NB4 (cell line): Measurements from ENCODE around the gene MLLT3.

ENCODE experiments used
- DNase-seq: peaks from one replicate; pipeline ENCODE4 v3.0.0; 2010; ENCODE audit warnings: low read depth
- H3K4me3 ChIP-seq: one replicate; pipeline ENCODE4 v1.5.1; 2011; ENCODE audit warnings: mild to moderate bottlenecking, low read depth, low read length, moderate library complexity
- MYC ChIP-seq: IDR thresholded peaks from 2 replicates; pipeline ENCODE4 v1.6.1; 2011; ENCODE audit warnings: low read depth, low read length
- POLR2A ChIP-seq: IDR thresholded peaks from 2 replicates; pipeline ENCODE4 v1.6.1; 2011; ENCODE audit warnings: mild to moderate bottlenecking; ENCODE audit not compliant: insufficient read length; ENCODE audit errors: extremely low read depth
- TF ChIP-seq, protein P1 (sequence below): IDR thresholded peaks from one replicate; pipeline ENCODE4 v1.5.1; 2012; ENCODE audit warnings: low read depth, low read length
- TF ChIP-seq, protein P2 (sequence below): IDR thresholded peaks from 2 replicates; pipeline ENCODE4 v1.6.1; 2011; ENCODE audit warnings: low read depth, low read length

Gene MLLT3

DNA sequence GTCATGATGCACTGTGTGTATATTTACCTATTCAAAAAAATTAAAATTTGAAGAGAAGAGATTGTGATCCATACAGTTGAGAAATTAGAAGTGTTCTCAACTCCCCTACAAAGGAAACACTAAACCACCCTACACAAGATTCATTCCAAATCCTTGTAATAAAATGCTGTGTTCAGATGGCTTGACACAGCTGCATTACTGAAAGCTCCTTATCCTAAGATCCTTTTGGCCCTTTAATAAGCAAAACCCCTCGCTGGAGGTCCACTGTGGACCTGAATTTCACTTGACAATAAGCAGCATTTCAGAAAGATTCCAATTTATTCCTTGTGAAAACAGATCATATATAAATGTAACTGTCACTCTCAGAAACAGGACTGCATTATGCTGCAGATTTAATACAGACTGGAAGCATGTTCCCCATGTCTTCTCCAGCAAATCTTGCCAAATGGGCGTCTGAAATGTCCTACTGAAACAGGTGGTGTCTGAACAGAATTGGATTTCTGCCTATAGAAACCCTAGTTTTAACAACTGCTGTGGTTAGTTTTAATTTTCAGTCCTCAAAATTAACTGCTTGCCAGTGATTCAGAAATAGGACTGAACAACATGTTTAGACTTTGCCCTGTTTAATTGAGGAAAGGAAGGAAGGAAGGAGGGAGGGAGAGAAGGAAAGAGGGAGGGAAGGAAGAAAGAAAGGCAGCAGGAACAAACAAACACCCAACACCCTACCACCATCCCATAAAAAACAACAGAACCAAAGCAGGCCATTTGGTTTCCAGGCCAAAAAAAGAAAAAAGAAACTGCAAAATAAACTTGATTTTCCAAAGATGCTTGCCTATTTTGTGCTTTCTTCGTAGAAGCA lies 179.6 kb downstream of the MLLT3 start:
- no peak for DNase-seq
- TF ChIP-seq POLR2A, result no peak
- H3K4me3 ChIP-seq, result no peak overlapping the region

DNA sequence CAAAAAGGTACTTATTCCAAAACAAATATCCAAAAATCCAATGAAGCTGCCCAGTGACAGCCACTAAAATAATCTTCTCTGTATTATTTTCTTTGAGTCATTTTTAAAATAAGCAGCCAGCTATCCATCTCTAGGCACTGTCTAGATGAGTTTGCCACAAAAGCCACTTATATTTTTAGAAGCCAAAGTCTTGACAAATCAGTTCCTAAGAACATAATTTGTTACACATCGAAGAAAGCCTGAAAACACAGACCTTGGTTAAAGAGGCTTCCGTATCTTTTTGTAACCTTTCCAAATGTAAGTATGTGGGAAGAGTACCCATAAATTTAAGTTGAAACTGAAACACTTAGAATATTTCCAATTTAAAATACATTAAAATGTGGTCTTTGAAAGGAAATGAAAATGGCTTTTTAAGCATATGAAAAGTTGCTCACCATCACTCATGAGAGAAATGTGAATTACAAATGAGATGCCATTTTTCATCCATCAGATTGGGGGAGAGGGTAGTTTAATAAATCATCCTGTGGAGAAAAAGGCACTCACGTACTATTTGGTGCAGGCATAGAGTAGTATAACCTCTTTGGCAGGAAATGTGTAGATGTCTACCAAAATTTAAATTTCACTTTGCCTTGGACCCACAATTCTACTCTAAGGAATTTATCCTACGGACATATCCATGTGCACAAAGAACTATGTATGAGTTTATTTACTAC lies 180.4 kb downstream of the MLLT3 start:
- no peak for DNase-seq
- no peak overlapping the region for H3K4me3 ChIP-seq
- TF ChIP-seq, protein P1, sequence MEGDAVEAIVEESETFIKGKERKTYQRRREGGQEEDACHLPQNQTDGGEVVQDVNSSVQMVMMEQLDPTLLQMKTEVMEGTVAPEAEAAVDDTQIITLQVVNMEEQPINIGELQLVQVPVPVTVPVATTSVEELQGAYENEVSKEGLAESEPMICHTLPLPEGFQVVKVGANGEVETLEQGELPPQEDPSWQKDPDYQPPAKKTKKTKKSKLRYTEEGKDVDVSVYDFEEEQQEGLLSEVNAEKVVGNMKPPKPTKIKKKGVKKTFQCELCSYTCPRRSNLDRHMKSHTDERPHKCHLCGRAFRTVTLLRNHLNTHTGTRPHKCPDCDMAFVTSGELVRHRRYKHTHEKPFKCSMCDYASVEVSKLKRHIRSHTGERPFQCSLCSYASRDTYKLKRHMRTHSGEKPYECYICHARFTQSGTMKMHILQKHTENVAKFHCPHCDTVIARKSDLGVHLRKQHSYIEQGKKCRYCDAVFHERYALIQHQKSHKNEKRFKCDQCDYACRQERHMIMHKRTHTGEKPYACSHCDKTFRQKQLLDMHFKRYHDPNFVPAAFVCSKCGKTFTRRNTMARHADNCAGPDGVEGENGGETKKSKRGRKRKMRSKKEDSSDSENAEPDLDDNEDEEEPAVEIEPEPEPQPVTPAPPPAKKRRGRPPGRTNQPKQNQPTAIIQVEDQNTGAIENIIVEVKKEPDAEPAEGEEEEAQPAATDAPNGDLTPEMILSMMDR, result no peak
- TF ChIP-seq POLR2A (no peak), MYC (no peak)
- TF ChIP-seq, protein P2, sequence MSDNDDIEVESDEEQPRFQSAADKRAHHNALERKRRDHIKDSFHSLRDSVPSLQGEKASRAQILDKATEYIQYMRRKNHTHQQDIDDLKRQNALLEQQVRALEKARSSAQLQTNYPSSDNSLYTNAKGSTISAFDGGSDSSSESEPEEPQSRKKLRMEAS, result no peak

DNA sequence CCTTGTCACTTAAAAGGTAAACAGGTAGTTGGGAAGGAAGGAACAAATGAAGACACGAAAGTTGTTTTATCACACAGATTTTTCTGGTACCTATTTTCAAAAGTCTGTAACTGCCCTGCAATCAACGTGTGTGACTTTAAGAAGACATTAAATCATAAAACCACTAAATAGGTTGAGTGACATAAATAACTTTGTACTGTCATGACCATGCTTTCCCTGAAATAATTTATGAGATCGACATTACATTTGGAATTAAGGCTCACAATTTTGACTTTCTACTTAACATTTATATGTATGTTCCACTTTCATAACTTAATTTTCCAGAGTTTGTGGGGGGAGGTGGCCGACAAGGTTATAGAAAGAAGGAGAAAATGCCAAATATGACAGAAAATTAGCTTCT lies 181.1 kb downstream of the MLLT3 start:
- H3K4me3 ChIP-seq, result no peak overlapping the region
- TF ChIP-seq, protein P1, result no peak
- DNase-seq, result no peak

DNA sequence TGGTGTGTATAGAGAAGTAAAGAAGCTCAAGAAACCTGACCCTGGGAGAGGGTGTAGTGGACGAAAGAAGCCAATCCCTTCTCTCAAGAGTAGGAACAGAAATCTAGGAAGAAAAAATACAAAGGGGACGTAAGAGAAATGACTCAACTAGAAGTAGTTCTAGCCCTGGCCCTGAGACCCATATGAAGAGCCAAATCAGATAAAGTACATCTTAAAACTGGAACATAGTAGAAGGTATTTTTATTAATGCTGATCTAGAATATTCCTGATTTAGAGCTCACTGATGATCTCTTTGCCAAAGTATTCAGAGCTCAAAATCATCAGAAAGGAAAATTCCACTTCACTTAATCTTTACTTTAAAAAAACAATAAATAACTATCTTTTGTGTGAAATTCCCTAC lies 184.8 kb downstream of the MLLT3 start:
- TF ChIP-seq POLR2A (no peak), MYC (no peak)
- TF ChIP-seq, protein P2, result no peak
- H3K4me3 ChIP-seq, result no peak overlapping the region
- DNase-seq, result no peak

DNA sequence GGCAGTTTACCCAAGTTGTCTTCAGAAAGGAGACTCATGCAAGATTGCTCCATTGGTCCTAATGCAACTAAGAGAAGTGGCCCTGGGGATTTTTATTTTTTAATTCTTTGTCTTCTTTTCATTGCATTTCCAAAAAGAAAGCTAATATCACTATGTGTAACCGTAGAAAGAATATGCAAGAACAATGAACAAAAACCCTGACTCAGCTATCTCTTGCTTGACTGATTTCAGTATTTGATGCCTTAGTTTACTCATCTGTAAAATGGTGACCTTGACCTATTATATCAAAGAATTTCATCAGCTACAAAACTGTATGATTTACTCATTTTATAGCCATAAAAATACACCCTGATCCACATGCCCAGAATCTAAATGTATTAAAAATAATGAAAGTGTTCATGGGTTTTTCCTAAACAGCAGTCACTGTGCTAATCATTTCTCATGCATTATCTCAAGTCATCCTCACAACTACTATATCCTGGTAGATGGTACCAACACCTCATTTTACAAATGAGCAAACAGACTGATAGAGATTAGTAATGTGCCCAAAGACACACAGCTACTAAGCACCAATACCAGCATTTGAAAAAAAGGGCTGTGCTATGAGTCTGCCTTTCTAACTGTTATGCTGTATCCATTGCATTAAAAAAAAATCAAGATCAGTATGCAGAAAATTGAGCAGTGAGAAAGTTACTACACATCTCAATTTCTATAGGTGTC lies 185.7 kb downstream of the MLLT3 start:
- TF ChIP-seq MYC (no peak), POLR2A (no peak)
- TF ChIP-seq, protein P2, result no peak
- TF ChIP-seq, protein P1, result no peak
- no peak for DNase-seq
- no peak overlapping the region for H3K4me3 ChIP-seq

DNA sequence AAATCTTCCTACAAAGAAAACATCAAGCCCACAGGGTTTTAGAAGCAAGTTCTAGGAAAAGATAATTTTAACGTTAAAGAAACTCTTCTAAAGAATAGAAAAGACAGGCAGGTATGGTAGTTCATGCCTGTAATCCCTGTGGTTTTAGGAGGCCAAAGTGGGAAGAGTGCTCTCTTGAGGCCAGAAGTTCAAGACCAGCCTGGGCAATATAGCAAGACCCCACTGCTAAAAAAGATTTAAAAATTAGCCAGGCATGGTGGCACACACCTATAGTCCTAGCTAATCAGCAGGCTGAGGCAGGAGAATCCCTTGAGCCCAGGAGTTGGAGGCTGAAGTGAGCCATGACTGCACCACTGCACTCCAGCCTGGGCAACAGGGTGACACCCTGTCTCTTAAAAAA lies 193.3 kb downstream of the MLLT3 start:
- TF ChIP-seq, protein P1, result no peak
- TF ChIP-seq POLR2A, result no peak
- TF ChIP-seq, protein P2, result no peak
- TF ChIP-seq MYC, result no peak
- no peak overlapping the region for H3K4me3 ChIP-seq

More for the DNA sequence above, 193.3 kb downstream of the MLLT3 start:
- no peak for DNase-seq
